Adrenal gland (tissue), 5 donors: ENCODE measurements around the gene CCNY.

Source experiments
- POLR2A ChIP-seq, 2 donors: fragments of 450-650 bp; IDR thresholded peaks; one replicate each; pipeline ENCODE4 v1.6.1; 2017; ENCODE audit warnings: antibody characterized with exemption in 2 of 2, mild to moderate bottlenecking in 2 of 2, moderate library complexity in 1 of 2
- TF ChIP-seq, protein P1 (sequence below), 6 experiments: fragments of 450-650 bp in 4 of 6; fragments of 200-600 bp in 2 of 6; sonication (generic) in 1 of 6; IDR thresholded peaks; 1 replicate in 5 of 6; 2 replicates in 1 of 6; pipeline versions ENCODE4 v1.5.1 to v1.8.0; 2016 to 2021; ENCODE audit warnings: antibody characterized with exemption in 6 of 6, mild to moderate bottlenecking in 2 of 6, moderate library complexity in 1 of 6
- donor health status: DM: no; HTN: no; CAD: no.

DNA sequence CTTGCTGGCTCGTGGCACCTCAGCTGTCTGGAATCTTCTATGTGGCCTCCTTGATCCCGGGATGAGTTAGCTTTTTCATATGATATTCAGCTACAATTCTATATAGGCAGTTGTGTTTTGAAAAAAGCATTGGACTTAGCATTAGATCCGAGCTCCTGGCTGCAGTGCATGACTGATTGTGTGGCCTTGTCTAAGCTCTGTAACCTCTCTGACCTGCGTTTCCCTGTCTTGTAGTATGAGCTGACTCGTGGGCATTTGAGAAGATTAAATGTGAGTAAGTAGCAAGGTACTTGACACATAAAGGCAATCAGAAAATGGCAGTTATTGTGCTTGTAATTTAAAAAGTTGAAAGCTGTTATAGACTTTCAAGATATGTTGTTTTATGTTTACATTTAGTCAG is 85.9 kb downstream of the CCNY start:
- TF ChIP-seq, protein P1, sequence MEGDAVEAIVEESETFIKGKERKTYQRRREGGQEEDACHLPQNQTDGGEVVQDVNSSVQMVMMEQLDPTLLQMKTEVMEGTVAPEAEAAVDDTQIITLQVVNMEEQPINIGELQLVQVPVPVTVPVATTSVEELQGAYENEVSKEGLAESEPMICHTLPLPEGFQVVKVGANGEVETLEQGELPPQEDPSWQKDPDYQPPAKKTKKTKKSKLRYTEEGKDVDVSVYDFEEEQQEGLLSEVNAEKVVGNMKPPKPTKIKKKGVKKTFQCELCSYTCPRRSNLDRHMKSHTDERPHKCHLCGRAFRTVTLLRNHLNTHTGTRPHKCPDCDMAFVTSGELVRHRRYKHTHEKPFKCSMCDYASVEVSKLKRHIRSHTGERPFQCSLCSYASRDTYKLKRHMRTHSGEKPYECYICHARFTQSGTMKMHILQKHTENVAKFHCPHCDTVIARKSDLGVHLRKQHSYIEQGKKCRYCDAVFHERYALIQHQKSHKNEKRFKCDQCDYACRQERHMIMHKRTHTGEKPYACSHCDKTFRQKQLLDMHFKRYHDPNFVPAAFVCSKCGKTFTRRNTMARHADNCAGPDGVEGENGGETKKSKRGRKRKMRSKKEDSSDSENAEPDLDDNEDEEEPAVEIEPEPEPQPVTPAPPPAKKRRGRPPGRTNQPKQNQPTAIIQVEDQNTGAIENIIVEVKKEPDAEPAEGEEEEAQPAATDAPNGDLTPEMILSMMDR (IDR thresholded peaks at IDR 0.05), result no peak
- TF ChIP-seq POLR2A (IDR thresholded peaks at IDR 0.05), result no peak
